HG03135 (cell line): ENCODE measurements around the gene GPER1.
A peak's percentile ranks its signal among the peaks of the same experiment; 100 is the strongest.

ENCODE experiments used
- ATAC-seq: cut with Tn5 transposase; IDR thresholded peaks from one replicate; pipeline ENCODE4 v1.9.1; 2021; ENCODE audit warnings: mild to moderate bottlenecking, moderate library complexity; ENCODE audit not compliant: unreplicated experiment

GPER1 gene

GRCh38 chr7:1086588-1087464 lies 1.1 kb upstream of the GPER1 start:
- ATAC-seq = peak; percentile 74

GRCh38 chr7:1087465-1087814 lies 473 bp upstream of the GPER1 start:
- ATAC-seq = no peak

GRCh38 chr7:1090236-1090635 lies 2.3 kb downstream of the GPER1 start:
- no peak for ATAC-seq

- ATAC-seq = no peak
These were observed 3.1 kb downstream of the GPER1 start for GRCh38 chr7:1090686-1091643.

- no peak for ATAC-seq
These were observed 3.7 kb downstream of the GPER1 start for GRCh38 chr7:1091644-1092027.

GRCh38 chr7:1092161-1092632 lies 4.3 kb downstream of the GPER1 start:
- no peak for ATAC-seq

- no peak for ATAC-seq
These were observed 5.0 kb downstream of the GPER1 start for GRCh38 chr7:1092806-1093501.

- ATAC-seq = no peak
These were observed 5.6 kb downstream of the GPER1 start for GRCh38 chr7:1093502-1093843.

GRCh38 chr7:1093916-1094508 lies 6.1 kb downstream of the GPER1 start:
- no peak for ATAC-seq

GRCh38 chr7:1094870-1095269 lies 7.0 kb downstream of the GPER1 start:
- ATAC-seq = no peak

GRCh38 chr7:1095621-1096155 lies 7.8 kb downstream of the GPER1 start:
- no peak for ATAC-seq

- ATAC-seq = no peak
These were observed 8.5 kb downstream of the GPER1 start for GRCh38 chr7:1096156-1097119.

- no peak for ATAC-seq
These were observed 9.2 kb downstream of the GPER1 start for GRCh38 chr7:1097120-1097504.

GRCh38 chr7:1098243-1099153 lies 10.6 kb downstream of the GPER1 start:
- no peak for ATAC-seq

- no peak for ATAC-seq
These were observed 11.2 kb downstream of the GPER1 start for GRCh38 chr7:1099154-1099542.

GRCh38 chr7:1099637-1100036 lies 11.7 kb downstream of the GPER1 start:
- no peak for ATAC-seq

- no peak for ATAC-seq
These were observed 12.5 kb downstream of the GPER1 start for GRCh38 chr7:1100386-1100785.

- ATAC-seq = no peak
These were observed 13.1 kb downstream of the GPER1 start for GRCh38 chr7:1100834-1101562.
